Gastroesophageal sphincter (tissue), 3 donors: Measurements from ENCODE around the gene TMTC4.

Experiments used
- CTCF ChIP-seq, 4 experiments: fragments of 200-600 bp in 2 of 4; fragments of 450-650 bp in 2 of 4; sonication (generic) in 1 of 4; IDR thresholded peaks; one replicate each; pipeline ENCODE4 v1.5.1; 2017 to 2019; ENCODE audit warnings: antibody characterized with exemption in 4 of 4, mild to moderate bottlenecking in 2 of 4, moderate library complexity in 2 of 4
- EP300 ChIP-seq: sonication (generic); formaldehyde crosslinking; IDR thresholded peaks from one replicate; pipeline ENCODE4 v1.6.1; 2017; ENCODE audit warnings: antibody characterized with exemption, mild to moderate bottlenecking
- POLR2A ChIP-seq, 2 donors: fragments of 450-650 bp; IDR thresholded peaks; one replicate each; pipeline ENCODE4 v1.6.1; 2017; ENCODE audit warnings: antibody characterized with exemption in 2 of 2, mild to moderate bottlenecking in 2 of 2, moderate library complexity in 1 of 2
- POLR2AphosphoS5 ChIP-seq: sonication (generic); formaldehyde crosslinking; IDR thresholded peaks from one replicate; pipeline ENCODE4 v1.6.1; 2017; ENCODE audit warnings: antibody characterized with exemption

- TF ChIP-seq CTCF (IDR thresholded peaks at IDR 0.05) (no peak), POLR2A (IDR thresholded peaks at IDR 0.05) (no peak), POLR2AphosphoS5 (no peak), EP300 (no peak)
These were observed 41.1 kb downstream of the TMTC4 start for GRCh38 chr13:100633461-100633860.
